ENCODE results near the gene ORC6. TPM values are rescaled to one million over a fixed set of nuclear protein-coding genes. Genes with fewer than 3 reads are reported as not detected.

The ORC6 gene
- total and polyA plus RNA-seq, 2 donors from 2014 or later = 0.94 to 1.5 TPM

DNA sequence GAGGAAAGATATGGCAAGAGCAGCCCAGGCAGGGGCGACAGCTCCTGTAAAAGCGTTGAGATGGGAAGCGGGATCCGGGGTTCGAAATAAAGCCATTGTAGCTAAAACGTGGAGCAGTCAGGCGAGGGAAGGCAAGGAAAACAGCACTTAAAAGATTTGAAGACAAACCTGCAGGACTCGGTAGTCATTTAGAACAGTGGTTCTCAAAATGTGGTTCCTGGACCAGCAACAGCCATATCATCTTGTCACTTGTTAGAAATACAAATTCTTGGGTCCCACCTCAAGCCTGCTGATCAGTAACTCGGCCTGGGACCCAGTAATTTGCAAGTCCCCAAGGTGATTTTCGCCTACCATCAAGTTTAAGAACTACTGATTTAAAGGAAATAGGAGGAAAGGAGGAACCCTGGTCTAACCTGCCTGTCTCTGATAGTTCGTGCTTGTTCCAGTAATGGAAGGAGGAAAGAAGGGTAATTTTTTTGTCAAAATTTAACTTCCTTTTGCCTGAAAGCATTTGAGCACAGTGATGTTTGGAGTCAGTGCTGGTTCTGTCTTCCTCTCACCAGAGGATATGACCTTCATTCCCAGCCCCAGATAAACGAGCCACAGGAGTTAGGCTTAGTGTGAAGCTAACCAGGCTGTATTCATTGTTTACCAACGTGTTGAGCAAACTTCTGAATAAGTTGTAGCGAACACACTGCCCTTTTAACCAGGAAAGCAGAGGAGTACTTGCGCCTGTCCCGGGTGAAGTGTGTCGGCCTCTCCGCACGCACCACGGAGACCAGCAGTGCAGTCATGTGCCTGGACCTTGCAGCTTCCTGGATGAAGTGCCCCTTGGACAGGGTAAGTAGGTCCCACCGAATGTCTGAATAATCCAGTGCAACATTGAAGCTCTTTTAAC lies 1.1 kb downstream of the ORC6 start:
- intact Hi-C loops (cut with DNase I) = no loop called here
- Histone ChIP-seq H3K36me3 (ENCODE audit: control insufficient read depth in 2 of 3, insufficient read depth in 3 of 3, low read length in 3 of 3) (no peaks in the 10 kb centered on the region), H3K27me3 (ENCODE audit: control insufficient read depth, insufficient read depth, low read length) (no peaks in the 10 kb centered on the region), H3K9me3 (ENCODE audit: control insufficient read depth in 2 of 3, insufficient read depth in 1 of 3, low read length in 3 of 3) (no peaks in the 10 kb centered on the region), H3K27ac (ENCODE audit: low read depth in 2 of 2, low read length in 2 of 2) (no peak overlapping the region), H3K4me3 (ENCODE audit: low read length in 3 of 3) (peak overlapping the region; percentile 79 to 100 (median 92)), H3K9ac (ENCODE audit: low read length in 3 of 3) (peak overlapping the region; percentile 26 to 58 (median 53)), H3K4me1 (ENCODE audit: control insufficient read depth in 2 of 3, insufficient read depth in 2 of 3, low read depth in 1 of 3, low read length in 3 of 3) (peaks cover 5 to 14% (median 9%) of the 10 kb centered on the region in 3 donors)
- peak in 4 of 5 donors; percentile 11 to 75 (median 46) for DNase-seq
- TF ChIP-seq, protein P1, sequence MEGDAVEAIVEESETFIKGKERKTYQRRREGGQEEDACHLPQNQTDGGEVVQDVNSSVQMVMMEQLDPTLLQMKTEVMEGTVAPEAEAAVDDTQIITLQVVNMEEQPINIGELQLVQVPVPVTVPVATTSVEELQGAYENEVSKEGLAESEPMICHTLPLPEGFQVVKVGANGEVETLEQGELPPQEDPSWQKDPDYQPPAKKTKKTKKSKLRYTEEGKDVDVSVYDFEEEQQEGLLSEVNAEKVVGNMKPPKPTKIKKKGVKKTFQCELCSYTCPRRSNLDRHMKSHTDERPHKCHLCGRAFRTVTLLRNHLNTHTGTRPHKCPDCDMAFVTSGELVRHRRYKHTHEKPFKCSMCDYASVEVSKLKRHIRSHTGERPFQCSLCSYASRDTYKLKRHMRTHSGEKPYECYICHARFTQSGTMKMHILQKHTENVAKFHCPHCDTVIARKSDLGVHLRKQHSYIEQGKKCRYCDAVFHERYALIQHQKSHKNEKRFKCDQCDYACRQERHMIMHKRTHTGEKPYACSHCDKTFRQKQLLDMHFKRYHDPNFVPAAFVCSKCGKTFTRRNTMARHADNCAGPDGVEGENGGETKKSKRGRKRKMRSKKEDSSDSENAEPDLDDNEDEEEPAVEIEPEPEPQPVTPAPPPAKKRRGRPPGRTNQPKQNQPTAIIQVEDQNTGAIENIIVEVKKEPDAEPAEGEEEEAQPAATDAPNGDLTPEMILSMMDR (IDR thresholded peaks at IDR 0.05; ENCODE audit: borderline replicate concordance, extremely low read depth, insufficient read depth) = no peak
- no peak for FAIRE-seq

DNA sequence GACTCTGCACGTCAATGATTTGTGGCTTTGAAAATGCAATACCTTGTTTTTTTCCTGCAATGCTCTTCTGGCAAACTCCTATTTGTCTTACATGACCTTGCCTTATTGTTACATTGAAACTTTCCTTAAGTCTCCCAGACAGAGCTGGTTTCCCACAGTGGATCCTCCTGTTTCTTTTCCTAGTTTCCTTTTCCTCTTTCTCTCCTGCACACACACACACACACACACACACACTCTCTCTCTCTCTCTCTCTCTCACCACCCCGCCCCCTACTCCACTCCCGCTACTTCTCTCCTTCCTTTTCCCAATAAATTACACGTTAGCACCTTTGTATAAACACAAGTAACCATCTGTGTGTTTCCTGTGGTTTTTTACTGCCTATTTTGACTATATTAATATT lies 2.3 kb downstream of the ORC6 start:
- Histone ChIP-seq H3K4me3 (ENCODE audit: low read length in 3 of 3) (no peak overlapping the region), H3K36me3 (ENCODE audit: control insufficient read depth in 2 of 3, insufficient read depth in 3 of 3, low read length in 3 of 3) (no peaks in the 10 kb centered on the region), H3K9ac (ENCODE audit: low read length in 3 of 3) (no peak overlapping the region), H3K9me3 (ENCODE audit: control insufficient read depth in 2 of 3, insufficient read depth in 1 of 3, low read length in 3 of 3) (no peaks in the 10 kb centered on the region), H3K27me3 (ENCODE audit: control insufficient read depth, insufficient read depth, low read length) (no peaks in the 10 kb centered on the region), H3K27ac (ENCODE audit: low read depth in 2 of 2, low read length in 2 of 2) (no peak overlapping the region), H3K4me1 (ENCODE audit: control insufficient read depth in 2 of 3, insufficient read depth in 2 of 3, low read depth in 1 of 3, low read length in 3 of 3) (peaks cover 5 to 14% (median 9%) of the 10 kb centered on the region in 3 donors)
- intact Hi-C loops (cut with DNase I) = no loop called here
- DNase-seq (no peak), FAIRE-seq (no peak)
- TF ChIP-seq, protein P1 (IDR thresholded peaks at IDR 0.05; ENCODE audit: borderline replicate concordance, extremely low read depth, insufficient read depth) = no peak

DNA sequence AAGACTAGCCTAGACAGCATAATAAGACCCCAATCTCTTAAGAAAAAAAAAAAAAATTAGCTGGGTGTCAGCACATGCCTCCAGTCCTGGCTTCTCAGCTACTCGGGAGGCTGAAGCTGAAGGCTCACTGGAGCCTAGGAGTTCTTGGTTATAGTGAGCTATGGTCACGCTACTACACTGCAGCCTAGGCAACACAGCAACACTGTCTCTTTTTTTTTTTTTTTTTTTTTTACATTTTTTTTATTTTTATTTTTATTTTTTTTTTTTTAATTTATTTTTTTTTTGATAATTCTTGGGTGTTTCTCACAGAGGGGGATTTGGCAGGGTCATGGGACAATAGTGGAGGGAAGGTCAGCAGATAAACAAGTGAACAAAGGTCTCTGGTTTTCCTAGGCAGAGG lies 4.1 kb downstream of the ORC6 start:
- TF ChIP-seq, protein P1 (IDR thresholded peaks at IDR 0.05; ENCODE audit: borderline replicate concordance, extremely low read depth, insufficient read depth) = no peak
- FAIRE-seq = no peak
- Histone ChIP-seq H3K9ac (ENCODE audit: low read length in 3 of 3) (no peak overlapping the region), H3K27ac (ENCODE audit: low read depth in 2 of 2, low read length in 2 of 2) (no peak overlapping the region), H3K36me3 (ENCODE audit: control insufficient read depth in 2 of 3, insufficient read depth in 3 of 3, low read length in 3 of 3) (no peaks in the 10 kb centered on the region), H3K27me3 (ENCODE audit: control insufficient read depth, insufficient read depth, low read length) (no peaks in the 10 kb centered on the region), H3K4me1 (ENCODE audit: control insufficient read depth in 2 of 3, insufficient read depth in 2 of 3, low read depth in 1 of 3, low read length in 3 of 3) (peaks cover 5 to 10% (median 9%) of the 10 kb centered on the region in 3 donors), H3K9me3 (ENCODE audit: control insufficient read depth in 2 of 3, insufficient read depth in 1 of 3, low read length in 3 of 3) (no peaks in the 10 kb centered on the region), H3K4me3 (ENCODE audit: low read length in 3 of 3) (no peak overlapping the region)
- intact Hi-C loops (cut with DNase I) = no loop called here
- no peak for DNase-seq
